ENCODE results near the gene RALGPS1.

GRCh38 chr9:127216888-127217217 is 302.3 kb downstream of the RALGPS1 start:
- TF ChIP-seq POLR2A (IDR thresholded peaks at IDR 0.05; ENCODE audit: low read depth) (no peak), CTCF (IDR thresholded peaks at IDR 0.05) (no peak)
